Activated naive CD4-positive, alpha-beta T cell treated with anti-CD3 and anti-CD28 coated beads, Interleukin-2, amount 50 U/mL, for 24 hours (primary cell): Measurements from ENCODE around the gene SYNGR3.
A peak's percentile ranks its signal among the peaks of the same experiment; 100 is the strongest.

ENCODE experiments used
- H3K27ac Mint-ChIP-seq: one replicate; pipeline ENCODE4 v1.8.0; 2021; ENCODE audit warnings: mild to moderate bottlenecking, mixed read lengths
- H3K27me3 Mint-ChIP-seq: one replicate; pipeline ENCODE4 v1.8.0; 2021; ENCODE audit warnings: mixed read lengths
- H3K36me3 Mint-ChIP-seq: one replicate; pipeline ENCODE4 v1.8.0; 2021; ENCODE audit warnings: mixed read lengths
- H3K4me1 Mint-ChIP-seq: one replicate; pipeline ENCODE4 v1.8.0; 2021; ENCODE audit warnings: mixed read lengths
- H3K4me3 Mint-ChIP-seq: one replicate; pipeline ENCODE4 v1.8.0; 2021; ENCODE audit warnings: mild to moderate bottlenecking, mixed read lengths
- H3K9me3 Mint-ChIP-seq: one replicate; pipeline ENCODE4 v1.8.0; 2021; ENCODE audit warnings: mixed read lengths

The SYNGR3 gene

GRCh38 chr16:1980770-1981087 is 9.0 kb upstream of the SYNGR3 start:
- no peaks in the 10 kb centered on the region for H3K9me3 Mint-ChIP-seq
- peaks cover 2% of the 10 kb centered on the region for H3K27me3 Mint-ChIP-seq
- peaks cover 8% of the 10 kb centered on the region for H3K36me3 Mint-ChIP-seq
- no peak overlapping the region for H3K27ac Mint-ChIP-seq
- H3K4me1 Mint-ChIP-seq: peaks cover 14% of the 10 kb centered on the region
- no peak overlapping the region for H3K4me3 Mint-ChIP-seq

- H3K9me3 Mint-ChIP-seq: no peaks in the 10 kb centered on the region
- peaks cover 14% of the 10 kb centered on the region for H3K4me1 Mint-ChIP-seq
- peaks cover 5% of the 10 kb centered on the region for H3K36me3 Mint-ChIP-seq
- peaks cover 2% of the 10 kb centered on the region for H3K27me3 Mint-ChIP-seq
- H3K4me3 Mint-ChIP-seq: no peak within 1 kb of the TSS
- H3K27ac Mint-ChIP-seq: no peak within 1 kb of the TSS
Measured at GRCh38 chr16:1981398-1981836, 8.4 kb upstream of the SYNGR3 start, which contains the start of gene NOXO1. Gene NOXO1, minus strand, starts transcription at chr16:1981469. Its CDS starts 290 bp downstream, at chr16:1981179.

GRCh38 chr16:1982013-1982433 is 7.7 kb upstream of the SYNGR3 start:
- Mint-ChIP-seq H3K27ac (no peak overlapping the region), H3K4me1 (peaks cover 14% of the 10 kb centered on the region), H3K27me3 (peaks cover 2% of the 10 kb centered on the region), H3K4me3 (no peak overlapping the region), H3K9me3 (no peaks in the 10 kb centered on the region), H3K36me3 (peaks cover 7% of the 10 kb centered on the region)

- Mint-ChIP-seq H3K4me3 (peak overlapping the region; percentile 81), H3K36me3 (peaks cover 4% of the 10 kb centered on the region), H3K4me1 (peaks cover 14% of the 10 kb centered on the region), H3K27ac (peak overlapping the region; percentile 55), H3K27me3 (peaks cover 2% of the 10 kb centered on the region), H3K9me3 (no peaks in the 10 kb centered on the region)
Measured at GRCh38 chr16:1982991-1983543, 6.7 kb upstream of the SYNGR3 start.

GRCh38 chr16:1983544-1984346 is 6.0 kb upstream of the SYNGR3 start, which contains the start of gene GFER:
Gene GFER, plus strand, starts transcription at chr16:1984193. Its CDS starts 26 bp downstream, at chr16:1984219.
- Mint-ChIP-seq H3K9me3 (no peaks in the 10 kb centered on the region), H3K27me3 (peaks cover 5% of the 10 kb centered on the region), H3K4me3 (peak within 1 kb of the TSS; percentile 81), H3K27ac (peak within 1 kb of the TSS; percentile 55), H3K4me1 (peaks cover 17% of the 10 kb centered on the region), H3K36me3 (peaks cover 4% of the 10 kb centered on the region)

- Mint-ChIP-seq H3K27me3 (peaks cover 11% of the 10 kb centered on the region), H3K4me1 (peaks cover 20% of the 10 kb centered on the region), H3K9me3 (no peaks in the 10 kb centered on the region), H3K4me3 (peak overlapping the region; percentile 80), H3K27ac (no peak overlapping the region), H3K36me3 (peaks cover 3% of the 10 kb centered on the region)
Measured at GRCh38 chr16:1984347-1985225, 5.2 kb upstream of the SYNGR3 start.

GRCh38 chr16:1985466-1986150 is 4.2 kb upstream of the SYNGR3 start:
- peaks cover 3% of the 10 kb centered on the region for H3K36me3 Mint-ChIP-seq
- H3K4me1 Mint-ChIP-seq: peaks cover 20% of the 10 kb centered on the region
- H3K9me3 Mint-ChIP-seq: no peaks in the 10 kb centered on the region
- H3K4me3 Mint-ChIP-seq: peak overlapping the region; percentile 80
- H3K27me3 Mint-ChIP-seq: peaks cover 11% of the 10 kb centered on the region
- peak overlapping the region; percentile 30 for H3K27ac Mint-ChIP-seq

GRCh38 chr16:1987198-1987597 is 2.6 kb upstream of the SYNGR3 start:
- H3K4me3 Mint-ChIP-seq: no peak overlapping the region

GRCh38 chr16:1990101-1990350 is 256 bp downstream of the SYNGR3 start:
- Mint-ChIP-seq H3K27ac (no peak overlapping the region), H3K4me3 (no peak overlapping the region), H3K36me3 (peaks cover 3% of the 10 kb centered on the region), H3K27me3 (peaks cover 9% of the 10 kb centered on the region), H3K9me3 (no peaks in the 10 kb centered on the region), H3K4me1 (peaks cover 24% of the 10 kb centered on the region)

More at GRCh38 chr16:1987198-1987597, 2.6 kb upstream of the SYNGR3 start:
- H3K4me1 Mint-ChIP-seq: peaks cover 31% of the 10 kb centered on the region
- H3K36me3 Mint-ChIP-seq: peaks cover 3% of the 10 kb centered on the region
- H3K9me3 Mint-ChIP-seq: no peaks in the 10 kb centered on the region
- no peak overlapping the region for H3K27ac Mint-ChIP-seq
- H3K27me3 Mint-ChIP-seq: peaks cover 9% of the 10 kb centered on the region

GRCh38 chr16:1990351-1991134 is 773 bp downstream of the SYNGR3 start:
- H3K4me3 Mint-ChIP-seq: peak overlapping the region; percentile 77
- H3K27ac Mint-ChIP-seq: no peak overlapping the region
- H3K4me1 Mint-ChIP-seq: peaks cover 21% of the 10 kb centered on the region
- peaks cover 9% of the 10 kb centered on the region for H3K27me3 Mint-ChIP-seq
- no peaks in the 10 kb centered on the region for H3K9me3 Mint-ChIP-seq
- peaks cover 3% of the 10 kb centered on the region for H3K36me3 Mint-ChIP-seq

GRCh38 chr16:1991135-1991551 is 1.4 kb downstream of the SYNGR3 start:
- peaks cover 3% of the 10 kb centered on the region for H3K36me3 Mint-ChIP-seq
- peak overlapping the region; percentile 30 for H3K27ac Mint-ChIP-seq
- peak overlapping the region; percentile 77 for H3K4me3 Mint-ChIP-seq
- peaks cover 21% of the 10 kb centered on the region for H3K4me1 Mint-ChIP-seq
- H3K27me3 Mint-ChIP-seq: peaks cover 9% of the 10 kb centered on the region
- no peaks in the 10 kb centered on the region for H3K9me3 Mint-ChIP-seq

GRCh38 chr16:1991588-1991947 is 1.8 kb downstream of the SYNGR3 start:
- peak overlapping the region; percentile 77 for H3K4me3 Mint-ChIP-seq
- peaks cover 2% of the 10 kb centered on the region for H3K36me3 Mint-ChIP-seq
- no peak overlapping the region for H3K27ac Mint-ChIP-seq
- peaks cover 9% of the 10 kb centered on the region for H3K27me3 Mint-ChIP-seq
- H3K4me1 Mint-ChIP-seq: peaks cover 21% of the 10 kb centered on the region
- H3K9me3 Mint-ChIP-seq: no peaks in the 10 kb centered on the region

GRCh38 chr16:1991948-1992703 is 2.4 kb downstream of the SYNGR3 start:
- no peaks in the 10 kb centered on the region for H3K36me3 Mint-ChIP-seq
- H3K4me1 Mint-ChIP-seq: peaks cover 21% of the 10 kb centered on the region
- H3K27ac Mint-ChIP-seq: no peak overlapping the region
- H3K4me3 Mint-ChIP-seq: peak overlapping the region; percentile 77
- H3K27me3 Mint-ChIP-seq: peaks cover 9% of the 10 kb centered on the region
- H3K9me3 Mint-ChIP-seq: no peaks in the 10 kb centered on the region

GRCh38 chr16:1992704-1993317 is 3.0 kb downstream of the SYNGR3 start:
- Mint-ChIP-seq H3K27ac (no peak overlapping the region), H3K27me3 (peaks cover 9% of the 10 kb centered on the region), H3K36me3 (peaks cover 2% of the 10 kb centered on the region), H3K9me3 (no peaks in the 10 kb centered on the region), H3K4me1 (peaks cover 21% of the 10 kb centered on the region), H3K4me3 (no peak overlapping the region)
